ENCODE data around the gene PECR.

PECR gene

DNA sequence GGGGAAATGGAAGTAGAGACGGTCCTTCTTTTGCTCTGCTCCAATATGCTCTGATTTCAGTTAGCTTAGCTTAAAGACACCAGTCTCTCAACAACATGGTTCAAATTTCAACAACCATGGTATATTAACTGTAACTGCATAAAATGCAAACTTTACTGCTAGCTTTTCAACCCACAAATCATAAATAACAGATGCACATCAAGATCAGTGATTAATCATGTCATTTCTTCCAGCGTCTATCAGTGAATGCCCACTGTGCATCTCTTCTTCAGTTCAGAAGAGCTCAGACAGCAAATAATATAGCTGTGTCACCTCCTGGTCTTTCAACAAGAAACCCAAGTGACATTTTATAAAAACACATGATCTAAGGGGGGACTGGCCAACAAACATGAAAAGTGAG, 12.6 kb downstream of the PECR start:
- DNase-seq = no peak

DNA sequence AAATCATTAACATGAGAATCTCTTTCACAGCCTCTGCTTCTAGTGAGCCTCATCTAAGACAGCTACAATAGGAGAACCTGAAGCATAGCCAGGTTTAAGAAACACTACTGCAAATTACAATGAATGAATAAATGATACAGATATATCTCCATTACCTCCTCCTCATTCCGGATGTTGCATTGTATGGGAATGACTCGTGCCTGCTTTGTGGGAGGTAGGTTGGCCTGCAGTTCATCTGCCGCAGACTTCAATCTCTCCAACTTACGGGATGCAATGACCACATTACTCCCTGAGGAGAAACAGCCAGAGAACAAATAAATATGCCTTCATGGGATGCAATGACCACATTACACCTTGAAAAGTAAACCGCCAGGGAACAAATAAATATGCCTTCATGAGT, 15.4 kb downstream of the PECR start:
- DNase-seq = no peak

DNA sequence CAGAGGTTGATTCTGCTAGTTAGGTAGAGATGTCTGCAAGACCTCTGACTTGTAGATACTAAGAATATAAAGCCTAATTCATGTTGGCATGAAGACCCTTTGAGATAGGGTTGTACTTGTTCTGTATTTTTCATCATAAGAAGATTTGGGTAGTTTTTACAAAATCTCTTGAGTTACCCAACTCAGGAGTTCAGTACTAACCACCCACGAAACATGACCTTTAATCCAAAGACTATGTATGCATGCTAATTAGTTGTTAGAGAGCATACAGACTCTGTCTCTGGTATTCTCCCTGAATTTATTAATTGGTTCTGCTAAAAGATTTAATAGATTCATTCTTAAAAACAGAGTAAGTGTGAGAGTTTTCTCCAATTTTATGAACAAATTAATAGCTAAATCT, 16.9 kb downstream of the PECR start:
- DNase-seq = no peak

DNA sequence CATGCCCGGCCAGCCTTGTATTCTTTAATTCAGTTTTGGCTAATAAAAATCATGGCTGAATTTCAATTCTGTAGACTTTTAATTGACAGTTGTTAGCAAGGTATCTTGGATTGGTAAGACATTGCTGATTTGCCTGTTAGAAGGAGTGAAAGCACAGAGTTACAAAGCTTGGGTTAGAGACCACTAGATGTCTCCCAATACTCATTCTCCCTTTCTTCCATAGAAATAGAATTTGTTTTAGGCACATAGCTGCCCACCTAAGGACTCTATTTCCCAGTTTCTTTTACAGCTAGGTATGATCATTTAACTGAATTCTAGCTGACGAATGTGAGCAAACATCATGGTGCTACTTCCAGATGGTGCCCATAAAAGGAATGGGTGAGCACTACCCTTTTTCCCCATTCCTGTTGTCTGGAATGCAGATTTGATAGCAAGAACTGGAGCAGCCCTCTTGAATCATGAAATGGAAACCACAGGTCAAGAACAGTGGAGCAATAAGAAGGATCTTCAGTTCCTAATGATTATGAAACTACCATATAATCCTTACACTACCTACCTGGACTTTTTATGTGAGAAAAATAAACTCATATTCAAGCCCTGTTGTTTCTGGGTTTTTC, 17.5 kb downstream of the PECR start:
- no peak for DNase-seq

DNA sequence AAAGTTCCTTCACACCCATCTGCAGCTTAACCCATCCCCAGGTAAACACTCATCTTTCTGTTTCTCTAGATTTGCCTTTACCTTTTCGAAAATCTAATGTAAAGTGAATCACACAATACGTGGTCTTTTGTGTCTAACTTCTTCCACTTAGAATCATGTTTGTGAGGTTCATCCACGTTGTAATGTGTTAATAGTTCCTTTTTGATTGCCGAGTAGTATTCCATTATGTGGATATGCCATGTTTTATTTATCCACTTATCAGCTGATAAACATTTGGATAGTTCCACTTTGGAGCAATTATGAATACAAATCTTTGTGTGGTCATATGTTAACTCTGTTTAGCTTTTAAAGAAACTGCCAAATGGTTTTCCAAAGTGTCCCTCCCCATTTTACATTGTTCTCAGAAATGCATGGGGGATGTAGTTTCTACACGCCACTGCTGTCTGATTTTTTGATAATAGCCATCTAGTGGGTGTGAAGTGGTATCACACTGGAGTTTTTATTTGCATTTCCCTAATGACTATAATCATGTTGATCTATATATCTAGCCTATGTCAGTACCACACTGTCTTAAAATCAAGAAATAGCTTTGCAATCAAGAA, 22.3 kb downstream of the PECR start:
- DNase-seq = no peak

DNA sequence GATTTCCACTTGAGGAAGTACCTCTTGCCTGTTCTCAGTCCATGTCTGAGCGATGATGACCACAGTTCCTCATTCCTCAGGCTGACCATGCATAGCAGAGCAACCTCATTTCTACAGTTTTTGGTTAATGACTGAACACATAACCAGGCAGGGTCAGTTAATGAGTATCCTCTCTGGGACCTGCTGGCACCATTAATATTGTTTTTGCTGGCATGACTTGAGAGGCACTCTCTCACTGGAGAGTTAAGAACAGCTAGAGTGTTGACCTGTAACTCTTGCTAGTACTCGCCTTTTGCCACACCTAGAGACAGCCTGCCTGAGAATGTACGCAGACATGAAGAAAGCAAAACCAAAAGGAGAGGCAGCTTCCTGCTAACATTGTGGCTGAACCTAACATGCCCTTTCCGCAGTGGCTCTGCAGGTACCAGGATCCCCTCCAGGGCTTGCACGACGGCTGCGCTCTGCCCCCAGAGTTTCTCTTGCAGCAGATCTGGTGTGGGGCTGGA, 23.9 kb downstream of the PECR start:
- no peak for DNase-seq

DNA sequence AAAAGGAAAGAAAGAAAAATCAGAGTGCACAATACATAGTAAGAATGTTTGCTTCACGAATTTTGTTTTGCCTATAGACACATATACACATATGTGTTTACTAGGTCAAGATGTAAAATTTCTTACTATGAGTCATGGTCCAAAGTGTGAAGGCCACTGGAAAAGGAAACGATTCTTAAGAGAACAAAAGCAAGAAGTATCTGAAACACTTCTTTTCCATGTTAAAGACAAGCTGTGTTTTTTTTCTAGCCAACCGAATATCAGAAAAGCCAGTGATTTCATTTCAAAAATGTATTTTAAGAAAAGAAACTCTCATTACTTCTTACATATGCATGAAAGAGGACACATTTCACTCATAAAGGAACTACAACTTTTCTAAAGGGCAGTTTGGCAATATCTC, 24.9 kb downstream of the PECR start:
- no peak for DNase-seq

DNA sequence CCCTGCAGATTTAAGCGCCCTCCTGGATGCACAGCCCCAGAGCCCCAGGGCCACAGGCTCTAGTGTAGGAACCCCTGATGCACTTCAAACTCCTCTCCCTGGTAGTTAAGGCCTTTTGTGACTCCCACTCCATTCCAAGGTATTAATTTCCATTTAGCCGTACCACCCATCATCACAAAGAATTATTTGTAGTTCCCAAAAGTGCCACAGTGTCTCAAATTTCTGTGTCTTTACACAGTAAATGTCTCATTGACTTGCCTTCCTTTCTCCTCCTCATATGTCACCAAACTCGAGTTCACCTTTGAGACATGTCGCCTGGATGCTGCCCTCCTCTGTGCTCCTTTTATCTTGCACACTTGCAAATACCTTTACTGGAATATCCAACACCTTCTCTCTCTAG, 25.9 kb downstream of the PECR start:
- DNase-seq = no peak

DNA sequence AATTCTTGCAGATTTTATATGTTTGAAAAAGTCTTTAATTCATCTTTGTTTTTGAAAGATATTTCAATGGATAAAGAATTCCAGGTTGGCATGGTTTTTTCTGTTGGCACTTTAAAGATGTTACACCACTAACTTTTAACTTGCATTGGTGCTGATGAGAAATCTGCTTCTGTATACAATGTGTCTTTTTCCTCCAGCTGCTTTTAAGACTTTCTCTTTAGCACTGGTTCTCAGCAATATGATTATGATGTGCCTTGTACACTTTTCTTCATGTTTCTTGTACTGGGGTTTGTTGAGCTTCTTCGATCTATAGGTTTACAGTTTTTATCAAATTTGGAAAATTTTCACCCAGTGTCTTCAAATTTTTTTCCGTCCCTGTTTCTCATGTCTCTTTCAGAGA, 29.2 kb downstream of the PECR start:
- no peak for DNase-seq

DNA sequence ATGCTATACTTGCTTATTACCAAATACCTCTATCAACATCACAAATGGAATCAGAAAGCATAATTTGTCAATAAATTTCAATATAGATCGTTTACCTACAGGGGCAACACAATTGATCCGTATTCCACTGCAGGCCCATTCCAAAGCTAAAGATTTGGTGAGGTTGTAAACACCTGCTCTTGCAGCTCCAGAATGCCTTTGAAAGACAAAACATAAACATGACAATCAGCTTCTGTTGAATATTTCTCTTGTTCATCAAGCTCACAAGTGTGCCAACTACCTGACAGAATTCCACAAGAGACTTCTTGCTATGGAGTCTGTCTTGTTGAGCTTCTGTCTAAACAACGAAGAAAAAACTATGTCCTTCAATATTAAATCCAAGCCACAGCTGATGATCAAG, 30.3 kb downstream of the PECR start:
- DNase-seq = no peak

DNA sequence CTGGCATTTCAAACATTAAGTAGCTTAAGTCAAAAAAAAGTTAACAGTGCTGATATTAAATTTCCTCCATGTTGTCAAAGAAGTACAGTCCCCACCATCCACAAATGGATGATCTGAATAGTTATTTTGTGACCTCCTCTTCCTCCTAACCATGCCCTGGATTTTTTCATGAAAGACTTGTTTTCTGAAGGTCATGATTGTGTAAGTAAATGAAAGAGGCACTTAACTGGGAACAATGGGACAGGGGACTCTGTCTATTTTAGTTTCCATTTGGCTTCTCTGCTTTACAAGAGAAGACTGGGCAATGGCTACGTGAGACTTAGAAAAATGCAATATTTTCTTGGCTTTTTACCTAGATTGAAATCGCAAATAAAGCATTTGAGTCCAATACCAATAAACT, 32.2 kb downstream of the PECR start:
- no peak for DNase-seq

DNA sequence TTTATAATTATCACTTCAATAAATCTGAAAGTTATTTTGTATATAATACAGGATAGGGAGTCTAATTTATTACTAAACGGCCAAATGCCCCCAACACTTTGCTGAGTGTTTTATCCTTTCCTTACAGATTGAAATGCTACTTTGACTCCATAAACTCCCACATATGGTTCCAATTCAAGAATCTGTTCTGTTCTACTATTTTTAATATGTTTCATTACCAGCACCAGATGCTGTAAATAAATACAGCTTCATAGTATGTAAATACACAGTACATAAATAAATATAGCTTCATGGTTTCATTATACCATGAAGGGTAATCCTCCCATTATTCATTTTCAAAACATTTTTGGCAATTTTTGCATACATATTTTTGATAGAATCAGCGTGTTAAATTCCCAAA, 34.2 kb downstream of the PECR start:
- no peak for DNase-seq

DNA sequence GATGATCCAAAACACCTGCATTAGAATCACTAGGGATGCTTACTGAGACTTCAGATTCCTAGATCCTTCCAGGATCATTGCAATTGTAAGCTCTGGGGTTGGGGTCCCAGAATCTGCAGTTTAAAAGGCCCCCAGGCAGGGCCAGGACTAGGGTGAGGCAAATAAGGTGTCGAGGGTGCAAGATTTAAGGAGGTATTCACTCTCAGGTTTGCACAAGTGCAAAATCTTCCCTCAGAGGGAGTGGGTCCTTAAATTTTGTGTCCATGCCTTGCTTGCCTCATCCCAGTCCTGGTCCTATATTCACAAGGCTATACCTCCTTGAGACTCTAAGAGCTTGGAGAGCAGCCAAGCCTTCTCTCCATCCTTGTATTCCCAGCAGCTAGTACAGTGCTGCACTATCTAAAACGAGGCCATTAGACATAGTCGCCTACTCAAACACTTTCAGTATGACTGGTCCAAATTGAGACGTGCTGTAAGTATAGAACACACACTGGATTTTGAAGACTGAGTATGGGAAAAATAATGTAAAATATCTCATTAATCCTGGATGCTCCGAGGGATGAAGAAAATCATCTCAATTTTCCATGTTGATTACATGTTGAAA, 36.6 kb downstream of the PECR start:
- no peak for DNase-seq

DNA sequence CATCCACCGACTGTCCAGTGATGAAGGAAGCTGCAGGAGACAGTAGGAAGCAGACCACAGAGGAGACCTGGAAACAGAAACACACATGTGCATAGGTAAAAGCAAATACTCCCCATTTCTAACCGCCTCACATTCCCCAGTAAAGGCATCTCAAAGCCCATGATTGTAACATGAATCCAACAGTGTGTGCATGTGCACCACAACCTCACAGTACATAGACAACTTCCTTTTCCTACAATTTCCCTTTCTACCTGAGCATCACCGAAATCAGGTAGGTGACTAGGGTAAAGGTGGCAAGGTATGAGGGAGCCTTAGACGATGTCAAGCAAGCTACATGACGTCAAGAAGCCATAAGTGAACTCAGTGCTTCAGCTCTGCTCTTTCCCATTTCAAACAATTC, 37.7 kb downstream of the PECR start:
- DNase-seq = no peak

DNA sequence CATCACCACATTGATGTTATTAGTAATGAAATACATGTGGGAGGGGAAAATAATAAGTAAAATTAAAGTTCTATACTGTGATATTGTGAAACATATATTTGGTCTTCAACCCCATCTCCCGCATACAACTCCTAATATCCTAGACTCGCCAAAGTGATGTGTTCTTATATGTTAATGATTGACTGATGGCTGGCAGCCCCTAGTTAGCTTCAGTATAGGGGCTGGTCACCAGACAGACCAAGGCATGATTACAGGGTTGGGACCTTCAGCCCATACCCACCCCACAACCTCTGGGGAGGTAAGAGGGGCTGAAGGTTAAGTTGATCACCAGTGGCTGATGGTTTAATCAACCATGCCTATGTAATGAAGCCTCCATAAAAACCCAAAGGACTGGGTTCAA, 40.2 kb downstream of the PECR start:
- no peak for DNase-seq

DNA sequence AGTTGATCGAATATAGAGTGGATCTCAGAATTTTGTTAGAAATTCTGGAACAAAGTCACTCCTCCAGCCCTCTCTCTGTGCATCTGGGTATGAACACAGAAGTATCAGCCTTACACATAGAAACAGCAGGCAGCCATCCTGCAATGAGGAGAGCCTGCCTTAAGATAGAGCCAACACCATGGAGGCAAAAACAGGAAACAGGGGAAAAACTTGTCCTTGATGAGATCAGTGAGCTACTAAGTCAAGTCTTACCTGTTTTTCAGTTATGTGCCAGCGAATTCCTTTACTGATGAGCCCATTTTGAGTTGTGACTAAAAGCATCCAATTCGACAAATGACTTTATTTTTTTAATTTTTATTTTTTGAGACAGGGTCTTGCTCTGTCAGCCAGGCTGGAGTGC, 41.7 kb downstream of the PECR start:
- no peak for DNase-seq

DNA sequence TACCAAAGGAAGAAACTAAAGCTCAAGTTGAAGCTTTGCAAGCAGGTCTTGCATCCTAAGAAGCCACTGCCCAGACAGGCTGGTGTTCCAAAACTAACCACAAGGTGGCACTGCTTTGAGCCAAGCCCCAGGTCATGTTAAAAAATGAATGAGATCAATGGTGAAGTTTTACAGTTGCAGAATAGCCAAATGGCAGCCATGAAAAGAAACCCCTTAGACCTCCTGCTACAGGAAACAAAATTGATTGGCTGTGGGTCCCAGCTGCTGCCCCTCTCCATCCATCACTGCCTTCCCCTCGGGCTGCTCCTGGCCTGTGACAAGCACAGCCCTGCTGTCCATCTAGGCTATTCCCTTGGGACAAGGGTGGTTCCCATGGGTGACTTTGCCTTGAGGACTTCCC, 47.5 kb downstream of the PECR start:
- DNase-seq = no peak

DNA sequence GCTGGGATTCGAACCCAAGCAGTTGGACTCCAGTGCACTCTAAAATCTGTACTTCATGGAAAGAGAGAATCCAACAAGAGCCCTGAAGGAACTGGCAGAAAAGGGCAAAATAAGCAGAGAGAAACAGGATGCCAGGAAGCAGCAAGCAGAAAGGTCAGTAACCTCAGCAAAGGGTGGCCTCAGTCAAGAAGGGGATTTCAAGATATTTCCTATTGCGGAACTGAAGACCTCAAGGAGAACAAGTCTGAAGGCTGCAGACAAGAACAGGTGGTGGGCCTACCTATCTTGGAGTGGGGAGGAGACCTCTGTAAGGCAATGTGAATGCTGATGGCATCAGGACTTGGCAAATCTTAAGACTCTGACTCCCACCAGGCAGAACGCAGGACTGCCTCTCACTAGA, 48.2 kb downstream of the PECR start:
- DNase-seq = no peak

DNA sequence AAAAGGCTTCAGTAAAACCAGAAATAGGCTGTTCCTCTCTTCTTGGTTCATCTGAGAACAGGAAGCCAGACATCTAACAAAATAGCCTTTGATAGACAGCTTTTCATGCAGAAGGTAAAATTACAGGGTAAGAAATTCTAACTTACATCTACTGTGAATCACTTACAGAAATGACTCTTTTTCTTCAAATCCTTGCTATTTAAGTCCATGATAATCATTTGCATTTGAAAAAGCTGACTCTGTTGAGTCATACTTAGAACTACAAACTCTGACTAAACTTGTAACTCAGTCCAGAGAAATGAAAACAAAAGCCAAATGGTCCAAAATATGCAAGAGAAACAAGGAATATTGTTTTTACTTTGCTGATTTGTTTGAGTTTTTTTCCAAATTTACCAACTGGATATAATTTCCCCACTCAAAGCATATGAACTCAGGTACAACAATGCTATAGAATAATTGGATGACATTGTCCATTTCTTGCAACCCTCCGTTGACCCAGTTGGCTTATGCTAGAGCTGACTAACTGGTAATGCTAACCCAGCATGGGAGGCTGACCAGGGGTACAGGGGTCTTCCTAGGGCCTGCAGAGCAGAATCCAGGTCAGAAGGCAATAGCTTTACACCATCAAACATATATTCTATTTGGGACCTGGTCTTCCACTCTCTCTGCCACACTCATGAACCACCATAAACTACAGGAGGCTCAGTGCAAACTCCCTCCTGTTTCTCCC, 49.5 kb downstream of the PECR start:
- peak; percentile 59 for DNase-seq

DNA sequence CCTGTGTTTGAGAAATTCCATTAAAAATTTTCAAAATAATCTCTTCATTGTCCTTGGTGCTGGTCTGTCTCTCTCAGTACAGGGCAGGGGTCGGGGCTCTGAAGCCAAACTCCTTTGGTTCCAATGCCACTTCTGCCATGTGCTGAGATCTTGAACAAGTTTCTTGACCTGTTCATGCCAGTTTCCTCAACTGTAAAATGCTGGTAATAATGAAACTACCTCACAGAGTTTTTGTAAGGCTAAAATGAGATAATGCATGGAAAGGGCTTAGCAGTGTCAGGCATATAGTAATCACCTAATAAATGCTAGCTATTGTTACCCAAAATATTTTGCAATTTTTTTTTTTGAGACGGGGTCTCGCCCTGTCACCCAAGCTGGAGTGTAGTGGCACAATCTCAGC, 51.4 kb downstream of the PECR start:
- DNase-seq = no peak

DNA sequence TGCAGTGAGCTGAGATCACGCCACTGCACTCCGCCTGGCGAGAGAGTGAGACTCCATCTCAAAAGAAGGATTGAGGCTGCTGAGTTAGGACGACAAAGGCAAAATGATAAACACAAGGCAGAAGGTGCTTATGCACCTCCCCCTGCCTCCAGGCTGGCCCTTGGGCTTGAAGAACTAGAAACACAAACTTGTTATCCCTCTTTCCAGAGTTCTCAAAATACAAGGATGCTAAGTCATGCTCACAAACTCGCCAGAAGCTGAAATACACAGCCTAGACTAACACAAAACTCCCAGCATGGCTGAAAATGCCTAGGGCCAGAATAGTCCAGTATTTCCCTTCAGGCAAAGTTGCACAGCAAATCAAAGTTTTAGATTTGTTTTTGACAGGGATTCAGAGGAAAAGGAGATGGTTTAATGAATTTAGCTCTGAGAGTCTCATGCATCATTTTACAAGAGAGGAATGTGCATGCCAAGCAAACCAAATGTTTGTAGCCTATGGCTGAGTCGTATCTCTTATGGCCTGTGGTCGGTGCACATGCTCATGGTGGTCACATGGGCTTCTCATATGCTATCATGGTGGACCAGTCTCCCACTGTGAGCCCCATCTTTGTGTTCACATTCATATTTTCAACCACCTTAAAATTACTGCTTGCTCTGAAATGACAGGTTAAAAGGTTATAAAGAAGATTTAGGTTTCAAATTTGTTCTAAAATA, 52.0 kb downstream of the PECR start:
- DNase-seq = peak; percentile 16

DNA sequence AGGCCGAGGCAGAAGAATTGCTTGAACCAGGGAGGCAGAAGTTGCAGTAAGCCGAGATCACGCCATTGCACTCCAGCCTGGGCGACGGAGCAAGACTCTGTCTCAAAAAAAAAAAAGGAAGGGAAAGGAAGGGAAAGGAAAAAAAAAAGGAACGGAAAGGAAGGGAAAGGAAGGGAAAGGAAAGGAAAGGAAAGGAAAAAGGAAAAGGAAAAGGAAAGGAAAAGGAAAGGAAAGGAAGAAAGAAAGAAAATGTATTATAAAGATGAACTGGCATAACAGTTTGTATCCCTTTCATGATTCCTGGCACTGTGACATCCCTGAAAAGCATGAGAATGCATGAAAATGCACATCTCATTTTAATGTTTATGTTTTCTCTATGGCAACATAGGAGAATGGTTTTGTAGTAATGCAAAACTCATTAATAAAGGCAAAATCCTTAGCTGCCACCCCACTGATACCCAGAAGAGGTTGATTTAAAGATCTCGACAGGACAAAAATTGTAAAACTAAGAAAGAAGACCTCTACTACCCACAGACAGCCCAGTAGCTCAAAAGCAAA, 56.8 kb downstream of the PECR start:
- DNase-seq = no peak

DNA sequence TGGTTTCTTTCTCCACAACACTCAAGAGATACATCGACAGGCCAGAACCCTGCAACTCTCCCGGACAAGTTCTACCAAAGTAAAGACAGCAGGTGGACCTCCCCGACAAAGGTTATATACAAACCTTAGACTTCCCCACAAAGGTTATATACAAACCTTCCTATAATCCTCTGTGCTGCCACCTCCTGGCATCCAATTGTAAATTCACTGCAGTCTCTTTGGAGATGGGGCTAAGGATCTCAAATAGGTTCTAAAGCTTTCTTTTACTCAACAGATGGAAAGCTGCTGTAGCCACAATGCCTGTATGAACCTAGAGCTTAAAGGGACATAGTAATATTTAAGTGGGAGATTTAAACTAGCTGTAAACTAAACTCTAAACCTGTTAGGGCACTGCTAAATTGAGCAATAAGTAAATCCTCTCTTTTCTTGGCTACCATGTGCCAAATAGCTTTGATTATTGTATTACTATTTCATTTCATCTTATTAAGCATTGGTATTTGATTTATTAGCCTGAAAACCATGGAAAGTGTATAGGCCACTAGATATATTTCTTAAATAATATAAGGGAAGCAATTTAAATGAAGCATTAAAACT, 58.5 kb downstream of the PECR start:
- peak; percentile 20 for DNase-seq

All from amniotic stem cell (primary cell).